ENCODE results near the gene OLFM2. TPM values are rescaled to one million over a fixed set of nuclear protein-coding genes. Genes with fewer than 3 reads are reported as not detected.

The OLFM2 gene
- total RNA-seq, 1 donor from 2014 or later: 0.75 TPM

DNA sequence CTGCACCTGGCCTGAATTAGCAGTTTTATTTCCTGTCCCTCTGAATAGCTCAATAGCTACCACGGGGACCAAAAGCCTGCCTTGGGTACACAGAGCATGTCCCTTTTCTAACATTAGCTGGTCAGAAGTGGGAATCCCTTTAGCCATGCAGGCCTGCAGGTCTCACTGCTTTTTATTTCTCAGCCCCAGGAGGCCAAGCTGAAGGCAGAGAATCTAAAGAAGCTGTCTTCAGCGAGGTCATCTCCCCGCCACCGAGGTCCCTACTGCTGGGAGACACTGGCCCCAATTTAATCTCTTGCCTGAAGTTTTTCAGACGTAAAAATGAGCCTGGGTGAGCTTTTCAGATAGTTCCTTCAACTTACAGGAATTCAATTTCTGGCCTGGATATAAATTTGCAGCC, 60.5 kb downstream of the OLFM2 start:
- no peak for DNase-seq (ENCODE audit: low read depth)
- H3K4me3 ChIP-seq (ENCODE audit: low read depth, low read length): no peak overlapping the region
- TF ChIP-seq, protein P1, sequence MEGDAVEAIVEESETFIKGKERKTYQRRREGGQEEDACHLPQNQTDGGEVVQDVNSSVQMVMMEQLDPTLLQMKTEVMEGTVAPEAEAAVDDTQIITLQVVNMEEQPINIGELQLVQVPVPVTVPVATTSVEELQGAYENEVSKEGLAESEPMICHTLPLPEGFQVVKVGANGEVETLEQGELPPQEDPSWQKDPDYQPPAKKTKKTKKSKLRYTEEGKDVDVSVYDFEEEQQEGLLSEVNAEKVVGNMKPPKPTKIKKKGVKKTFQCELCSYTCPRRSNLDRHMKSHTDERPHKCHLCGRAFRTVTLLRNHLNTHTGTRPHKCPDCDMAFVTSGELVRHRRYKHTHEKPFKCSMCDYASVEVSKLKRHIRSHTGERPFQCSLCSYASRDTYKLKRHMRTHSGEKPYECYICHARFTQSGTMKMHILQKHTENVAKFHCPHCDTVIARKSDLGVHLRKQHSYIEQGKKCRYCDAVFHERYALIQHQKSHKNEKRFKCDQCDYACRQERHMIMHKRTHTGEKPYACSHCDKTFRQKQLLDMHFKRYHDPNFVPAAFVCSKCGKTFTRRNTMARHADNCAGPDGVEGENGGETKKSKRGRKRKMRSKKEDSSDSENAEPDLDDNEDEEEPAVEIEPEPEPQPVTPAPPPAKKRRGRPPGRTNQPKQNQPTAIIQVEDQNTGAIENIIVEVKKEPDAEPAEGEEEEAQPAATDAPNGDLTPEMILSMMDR (conservative IDR thresholded peaks at IDR 0.05; ENCODE audit: low read depth, low read length): no peak

DNA sequence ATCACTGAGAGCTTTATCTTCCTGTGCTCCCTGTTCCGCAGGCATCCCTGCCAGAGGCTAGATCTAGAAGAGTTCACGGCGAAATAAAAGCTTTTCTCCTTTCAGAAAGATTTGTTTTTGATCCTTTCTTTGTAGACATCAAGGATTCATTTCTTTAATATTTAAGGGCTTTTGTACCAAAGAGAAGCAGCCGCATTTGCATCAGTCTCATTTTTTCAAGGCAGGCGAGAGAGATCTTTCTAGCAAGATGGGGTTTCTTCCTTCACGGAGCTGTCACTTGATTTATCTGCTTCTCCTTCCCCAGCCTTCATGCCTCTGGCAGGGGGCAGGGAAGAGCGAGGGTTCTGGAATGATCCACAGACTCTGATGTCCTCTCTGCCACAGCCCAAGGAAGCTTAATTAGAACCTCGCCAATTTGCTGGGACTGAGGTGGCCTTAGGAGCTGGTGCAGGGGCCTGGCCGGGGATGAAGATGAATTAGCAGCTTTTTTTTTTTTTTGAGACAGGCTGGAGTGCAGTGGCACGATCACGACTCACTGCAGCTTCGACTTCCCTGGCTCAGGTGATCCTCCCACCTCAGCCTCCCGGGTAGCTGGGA, 61.2 kb downstream of the OLFM2 start:
- TF ChIP-seq, protein P1 (conservative IDR thresholded peaks at IDR 0.05; ENCODE audit: low read depth, low read length): no peak
- H3K4me3 ChIP-seq (ENCODE audit: low read depth, low read length): no peak overlapping the region
- no peak for DNase-seq (ENCODE audit: low read depth)

DNA sequence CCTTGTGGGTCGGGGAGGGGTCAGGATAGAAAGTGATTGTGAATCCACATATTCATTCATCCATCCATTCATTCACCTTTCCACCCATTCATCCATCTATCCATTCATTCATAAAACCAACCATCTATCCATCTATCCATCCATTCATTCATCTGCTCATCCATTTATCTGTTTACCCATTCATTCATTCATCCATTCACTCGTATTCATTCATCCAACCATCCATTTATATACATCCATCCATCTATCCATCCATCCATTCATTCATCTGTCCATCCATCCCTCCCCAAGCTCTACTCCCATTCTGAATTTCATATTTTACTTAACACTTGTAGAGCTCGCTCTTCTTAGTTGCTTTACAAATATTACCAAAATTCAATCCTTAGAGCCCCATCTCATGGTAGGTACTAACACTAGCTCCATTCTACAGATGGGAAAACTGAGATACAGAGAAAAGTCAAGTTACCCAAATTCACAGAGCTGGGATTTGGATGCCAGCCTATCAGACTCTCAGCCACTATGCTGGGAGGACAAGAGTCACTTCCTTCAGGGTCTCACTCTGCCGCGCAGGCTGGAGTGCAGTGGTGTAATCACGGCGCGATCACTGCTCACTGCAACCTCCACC, 63.6 kb downstream of the OLFM2 start:
- TF ChIP-seq, protein P1 (conservative IDR thresholded peaks at IDR 0.05; ENCODE audit: low read depth, low read length): no peak
- no peak overlapping the region for H3K4me3 ChIP-seq (ENCODE audit: low read depth, low read length)
- no peak for DNase-seq (ENCODE audit: low read depth)

DNA sequence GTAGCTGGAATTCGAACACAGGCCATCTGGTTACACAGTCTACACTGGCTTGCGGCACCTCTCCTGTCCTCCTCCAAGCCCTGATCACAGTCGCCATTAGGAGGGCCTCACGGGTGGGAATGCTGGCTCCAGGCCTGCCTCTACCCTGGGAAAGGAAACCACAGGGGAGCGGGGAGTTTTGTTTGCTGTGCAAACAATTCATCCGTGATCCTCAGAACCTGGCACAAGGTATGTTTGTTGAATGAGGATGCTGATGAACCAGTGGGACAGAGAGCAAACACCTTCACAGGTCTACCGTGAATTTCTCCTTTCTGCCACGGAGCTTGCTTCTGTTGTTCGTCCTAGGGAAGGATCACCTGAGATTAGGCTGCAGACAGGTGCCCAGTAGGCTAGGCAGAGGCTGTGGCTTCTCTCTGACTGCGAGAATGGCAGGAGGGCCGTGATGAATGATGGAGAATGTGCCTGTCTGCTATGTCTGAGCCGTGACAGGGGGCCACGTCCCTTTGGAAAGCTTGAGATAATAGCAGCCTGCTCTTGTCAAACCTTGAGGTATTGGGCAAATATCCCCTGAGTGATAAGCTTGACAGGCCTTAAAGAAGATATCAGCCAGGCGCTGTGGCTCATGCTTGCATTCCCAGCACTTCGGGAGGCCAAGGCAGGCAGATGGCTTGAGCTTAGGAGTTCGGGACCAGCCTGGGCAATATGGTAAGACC, 64.5 kb downstream of the OLFM2 start:
- H3K4me3 ChIP-seq (ENCODE audit: low read depth, low read length): no peak overlapping the region
- TF ChIP-seq, protein P1 (conservative IDR thresholded peaks at IDR 0.05; ENCODE audit: low read depth, low read length): no peak
- no peak for DNase-seq (ENCODE audit: low read depth)

DNA sequence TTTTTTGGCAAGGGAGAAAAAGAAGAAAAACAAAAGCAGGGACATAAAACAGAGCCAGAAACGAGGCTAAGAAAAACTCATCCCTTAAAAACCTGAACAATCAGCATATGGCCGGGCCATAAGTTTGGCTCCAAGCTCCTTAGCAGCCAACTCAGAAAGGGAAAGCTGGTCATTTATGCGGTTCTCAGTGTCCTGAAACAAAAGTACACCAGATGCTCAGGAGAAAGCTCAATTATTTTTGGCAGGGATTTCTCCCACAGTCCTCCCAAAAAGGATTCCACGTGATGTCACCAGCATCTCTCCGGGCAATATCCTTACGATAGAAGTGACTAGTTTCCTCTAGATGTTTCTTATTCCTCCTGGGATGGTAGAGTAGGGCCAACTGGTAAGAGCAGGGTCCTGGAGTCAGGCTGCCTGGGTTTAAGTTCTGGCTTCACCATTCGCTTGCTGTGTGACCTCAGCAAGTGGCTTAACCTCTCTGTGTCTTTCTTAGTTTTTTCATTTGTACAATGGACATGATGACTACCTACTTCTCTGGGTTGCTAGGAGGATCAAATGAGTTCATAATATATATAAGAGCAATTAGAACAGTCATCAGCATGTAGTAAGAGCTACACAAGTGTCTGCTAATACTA, 67.2 kb downstream of the OLFM2 start:
- TF ChIP-seq, protein P1 (conservative IDR thresholded peaks at IDR 0.05; ENCODE audit: low read depth, low read length): no peak
- DNase-seq (ENCODE audit: low read depth): no peak
- H3K4me3 ChIP-seq (ENCODE audit: low read depth, low read length): no peak overlapping the region

DNA sequence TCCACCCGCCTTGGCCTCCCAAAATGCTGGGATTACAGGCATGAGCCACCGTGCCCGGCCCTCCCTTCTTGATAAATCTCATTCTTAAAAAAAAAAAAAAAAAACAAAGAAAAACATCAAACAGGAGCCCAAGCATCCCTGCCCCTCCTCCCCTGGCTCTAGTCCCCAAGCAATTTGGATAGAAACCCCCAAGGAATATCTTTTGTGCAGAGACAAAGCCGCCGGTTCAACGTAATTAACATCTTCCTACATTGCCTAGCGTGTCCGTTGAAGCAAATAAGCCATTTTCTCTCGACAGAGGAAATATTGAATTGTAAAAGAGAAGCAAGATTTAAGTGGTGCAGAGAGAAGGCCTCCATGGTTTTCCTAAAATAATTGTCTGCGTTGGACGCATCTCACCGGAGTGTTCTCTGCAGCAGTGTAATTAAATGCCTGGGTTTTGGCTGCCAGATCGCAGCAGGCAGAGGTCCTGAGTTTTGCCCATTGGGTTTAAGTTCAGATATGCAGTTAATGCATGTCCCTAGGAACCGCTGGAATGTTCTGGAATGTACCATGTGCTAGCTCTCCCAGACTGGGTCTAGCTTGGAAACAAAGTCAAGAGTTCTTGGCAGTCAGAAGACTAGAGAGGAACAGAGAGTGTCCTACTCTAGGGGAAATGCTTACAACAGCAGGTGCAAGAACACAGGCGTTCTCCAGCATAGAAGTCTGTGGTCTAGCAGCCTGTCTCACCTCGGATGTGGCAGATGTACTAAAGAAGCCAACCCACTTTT, 70.4 kb downstream of the OLFM2 start:
- TF ChIP-seq, protein P1 (conservative IDR thresholded peaks at IDR 0.05; ENCODE audit: low read depth, low read length): no peak
- no peak for DNase-seq (ENCODE audit: low read depth)
- H3K4me3 ChIP-seq (ENCODE audit: low read depth, low read length): no peak overlapping the region
